ENCODE measurements around the gene CREB3L4. TPM values are rescaled to one million over a fixed set of nuclear protein-coding genes. Genes with fewer than 3 reads are reported as not detected.

CREB3L4 gene
- total and polyA plus RNA-seq, 11 donors, result 2.5 to 7.2 (median 4.7) TPM

DNA sequence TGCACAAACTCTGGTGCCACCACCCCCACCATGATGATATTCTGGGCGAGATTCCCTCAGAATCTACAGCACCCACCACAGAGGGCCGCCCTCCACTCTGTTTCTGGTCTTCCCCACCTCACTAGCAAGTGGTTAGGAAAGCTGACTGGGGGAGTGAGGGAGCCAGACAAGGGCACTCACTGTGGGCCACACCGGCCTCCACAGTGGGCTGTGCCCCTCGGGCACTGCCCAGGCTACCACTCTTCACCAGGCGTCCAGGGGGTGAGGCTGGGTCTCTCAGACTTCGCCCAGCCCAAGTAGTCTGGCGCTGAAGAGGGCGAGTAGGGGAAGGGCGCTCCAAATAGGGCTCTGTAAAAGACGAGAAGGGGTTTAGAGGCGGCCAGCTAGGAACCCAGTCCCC, 33.7 kb upstream of the CREB3L4 start:
- no peak overlapping the region for H3K4me3 ChIP-seq
- no peaks in the 10 kb centered on the region for H3K9me3 ChIP-seq
- no peaks in the 10 kb centered on the region for H3K27me3 ChIP-seq
- peaks cover 0 to 4% (median under 1%) of the 10 kb centered on the region in 12 donors for H3K4me1 ChIP-seq
- H3K36me3 ChIP-seq, result peaks cover 0 to 98% (median 89%) of the 10 kb centered on the region in 9 donors
- DNase-seq (no peak), ATAC-seq (no peak)
- WGBS, 4 donors, result 93 to 97% (median 96%) methylated on average over 11 of the region's 11 CpGs
- intact Hi-C loops (cut with DNase I), result no loop called here
- no peak for TF ChIP-seq POLR2A (IDR thresholded peaks at IDR 0.05)
- TF ChIP-seq, protein P1, sequence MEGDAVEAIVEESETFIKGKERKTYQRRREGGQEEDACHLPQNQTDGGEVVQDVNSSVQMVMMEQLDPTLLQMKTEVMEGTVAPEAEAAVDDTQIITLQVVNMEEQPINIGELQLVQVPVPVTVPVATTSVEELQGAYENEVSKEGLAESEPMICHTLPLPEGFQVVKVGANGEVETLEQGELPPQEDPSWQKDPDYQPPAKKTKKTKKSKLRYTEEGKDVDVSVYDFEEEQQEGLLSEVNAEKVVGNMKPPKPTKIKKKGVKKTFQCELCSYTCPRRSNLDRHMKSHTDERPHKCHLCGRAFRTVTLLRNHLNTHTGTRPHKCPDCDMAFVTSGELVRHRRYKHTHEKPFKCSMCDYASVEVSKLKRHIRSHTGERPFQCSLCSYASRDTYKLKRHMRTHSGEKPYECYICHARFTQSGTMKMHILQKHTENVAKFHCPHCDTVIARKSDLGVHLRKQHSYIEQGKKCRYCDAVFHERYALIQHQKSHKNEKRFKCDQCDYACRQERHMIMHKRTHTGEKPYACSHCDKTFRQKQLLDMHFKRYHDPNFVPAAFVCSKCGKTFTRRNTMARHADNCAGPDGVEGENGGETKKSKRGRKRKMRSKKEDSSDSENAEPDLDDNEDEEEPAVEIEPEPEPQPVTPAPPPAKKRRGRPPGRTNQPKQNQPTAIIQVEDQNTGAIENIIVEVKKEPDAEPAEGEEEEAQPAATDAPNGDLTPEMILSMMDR (IDR thresholded peaks at IDR 0.05), result no peak
- no peak overlapping the region for H3K27ac ChIP-seq

DNA sequence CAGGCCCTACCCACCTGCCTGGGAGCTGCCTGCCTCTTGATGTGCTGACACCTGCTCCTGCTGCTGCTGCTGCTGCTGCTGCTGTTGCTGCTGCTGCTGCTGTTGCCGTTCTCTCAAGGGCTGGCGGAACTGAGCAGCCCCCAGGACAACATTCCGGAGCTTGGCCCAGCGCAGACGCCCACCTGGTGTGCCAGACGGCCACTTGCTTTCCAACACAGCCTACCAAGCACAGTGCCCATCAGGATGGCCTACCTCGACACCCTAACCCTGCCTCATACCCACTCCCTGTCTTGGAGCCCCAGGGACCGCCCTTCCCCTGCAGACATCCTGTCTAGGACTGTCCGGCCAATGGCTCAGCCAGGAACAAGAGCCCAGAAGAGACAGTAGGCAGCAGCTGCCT, 33.0 kb upstream of the CREB3L4 start:
- no peak for DNase-seq
- ATAC-seq, result no peak
- H3K4me1 ChIP-seq, result no peaks in the 10 kb centered on the region
- 85 to 100% (median 93%) methylated on average over 9 of the region's 9 CpGs for WGBS, 4 donors
- no peak overlapping the region for H3K4me3 ChIP-seq
- no peak for TF ChIP-seq POLR2A (IDR thresholded peaks at IDR 0.05)
- no peaks in the 10 kb centered on the region for H3K9me3 ChIP-seq
- no peaks in the 10 kb centered on the region for H3K27me3 ChIP-seq
- peaks cover 0 to 100% (median 88%) of the 10 kb centered on the region in 9 donors for H3K36me3 ChIP-seq
- intact Hi-C loops (cut with DNase I), result no loop called here
- H3K27ac ChIP-seq, result no peak overlapping the region

DNA sequence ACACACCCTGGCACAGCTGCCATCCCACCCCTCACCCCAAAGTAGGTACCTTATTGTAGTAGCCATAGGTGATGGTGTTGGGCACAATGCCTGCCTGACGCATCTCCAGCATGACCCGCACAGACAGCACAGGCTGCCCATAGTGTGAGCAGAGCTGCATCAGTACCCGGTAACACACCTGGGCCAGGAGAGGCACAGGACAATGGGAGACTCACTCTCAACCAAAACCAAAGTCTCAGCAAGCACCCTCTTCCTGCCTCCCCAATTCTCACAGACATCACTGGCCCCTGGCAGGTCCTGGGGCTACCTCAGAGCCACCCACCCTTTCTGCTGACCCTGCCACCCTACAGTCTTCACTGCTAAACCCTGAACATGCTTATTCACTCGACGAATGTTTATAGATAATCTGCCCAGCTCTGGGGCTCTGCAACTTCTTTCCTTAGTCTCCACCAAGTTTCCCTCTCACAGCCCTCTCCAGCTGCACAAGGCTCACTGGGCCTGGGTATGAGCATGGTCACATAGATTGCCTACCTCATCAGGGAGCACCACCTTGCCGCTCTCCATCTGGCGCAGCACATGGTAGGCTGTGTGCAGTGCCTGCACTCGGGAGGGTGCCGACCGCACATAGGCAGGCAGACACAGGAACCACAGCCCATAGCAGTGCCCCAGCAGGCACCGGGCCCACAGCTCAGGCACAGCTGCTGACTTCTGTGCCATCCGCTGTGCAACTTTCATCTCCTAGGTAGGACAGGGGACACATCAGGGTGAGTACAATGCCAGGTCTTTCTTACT, 31.5 kb upstream of the CREB3L4 start:
- WGBS, 4 donors, result 94 to 98% (median 96%) methylated on average over 10 to 12 of the region's 12 CpGs
- DNase-seq (no peak), ATAC-seq (no peak)
- Histone ChIP-seq H3K36me3 (peaks cover 0 to 100% (median 94%) of the 10 kb centered on the region in 9 donors), H3K27ac (no peak overlapping the region), H3K9me3 (no peaks in the 10 kb centered on the region), H3K4me3 (no peak overlapping the region), H3K4me1 (no peaks in the 10 kb centered on the region), H3K27me3 (no peaks in the 10 kb centered on the region)
- intact Hi-C loops (cut with DNase I), result no loop called here
- no peak for TF ChIP-seq POLR2A (IDR thresholded peaks at IDR 0.05)
- TF ChIP-seq, protein P1 (IDR thresholded peaks at IDR 0.05), result no peak

DNA sequence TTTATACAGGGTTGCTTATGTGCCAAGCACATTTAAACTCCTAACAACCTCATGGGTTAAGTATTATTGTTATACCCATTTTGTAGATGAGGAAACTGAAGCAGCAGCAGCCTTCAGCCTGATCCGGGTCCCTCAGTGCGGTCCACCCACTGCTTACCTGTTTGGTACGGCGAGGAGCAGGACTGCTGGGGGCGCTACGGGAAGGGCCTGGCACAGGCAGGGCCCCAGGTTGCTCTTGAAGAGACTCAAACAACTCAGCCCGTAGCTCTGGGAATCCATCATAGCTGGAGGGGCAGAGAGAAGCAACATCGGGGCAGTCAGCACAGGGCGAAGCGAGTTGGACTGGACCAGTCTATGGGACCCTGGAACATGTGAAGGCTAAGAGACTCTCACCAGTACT, 30.4 kb upstream of the CREB3L4 start:
- Histone ChIP-seq H3K27me3 (no peaks in the 10 kb centered on the region), H3K4me1 (peaks cover 0 to 2% (median 0%) of the 10 kb centered on the region in 12 donors), H3K36me3 (peaks cover 0 to 99% (median 94%) of the 10 kb centered on the region in 9 donors), H3K27ac (no peak overlapping the region), H3K4me3 (no peak overlapping the region), H3K9me3 (no peaks in the 10 kb centered on the region)
- DNase-seq (no peak), ATAC-seq (no peak)
- TF ChIP-seq POLR2A (IDR thresholded peaks at IDR 0.05), result no peak
- TF ChIP-seq, protein P1 (IDR thresholded peaks at IDR 0.05), result no peak
- intact Hi-C loops (cut with DNase I), result no loop called here
- 97 to 98% (median 97%) methylated on average over 9 to 10 of the region's 10 CpGs for WGBS, 4 donors
